Right atrium auricular region (tissue), 2 donors: ENCODE results near the gene SHC2. TPM values are rescaled to one million over a fixed set of nuclear protein-coding genes. Genes with fewer than 3 reads are reported as not detected.
"Not testable (repeated sequence)": the region's sequence is repeated elsewhere in the genome, so short reads cannot be mapped to it uniquely, and the experiment has no call there.

ENCODE experiments used
- DNase-seq: peaks from one replicate; pipeline ENCODE4 v3.0.0-alpha.2; 2019; ENCODE audit warnings: low spot score
- H3K27ac ChIP-seq, 2 donors: fragments of 200-600 bp; sonication (generic); 1 replicate in 1 of 2; 2 replicates in 1 of 2; pipeline ENCODE4 v1.5.1; 2016 to 2019
- H3K27me3 ChIP-seq, 2 donors: fragments of 200-600 bp; sonication (generic); one replicate each; pipeline versions ENCODE4 v1.5.1 to v1.6.0; 2017 to 2019
- H3K36me3 ChIP-seq: fragments of 200-600 bp; sonication (generic); one replicate; pipeline ENCODE4 v1.5.1; 2016
- H3K4me1 ChIP-seq, 2 donors: fragments of 200-600 bp; sonication (generic); one replicate each; pipeline versions ENCODE4 v1.5.1 to v1.6.0; 2017 to 2019
- H3K4me3 ChIP-seq, 2 donors: fragments of 200-600 bp; sonication (generic); 1 replicate in 1 of 2; 2 replicates in 1 of 2; pipeline ENCODE4 v1.5.1; 2017 to 2019; ENCODE audit warnings: mild to moderate bottlenecking in 1 of 2, moderate library complexity in 1 of 2
- H3K9me3 ChIP-seq, 2 donors: fragments of 200-600 bp; sonication (generic); one replicate each; pipeline ENCODE4 v1.5.1; 2019
- total RNA-seq, 2 donors: library from RNA; depleted of rRNA; stranded (reverse); fragments of >200 nt; gene quantifications; one replicate each; pipeline ENCODE4 v1.1.0, GENCODE V29; 2016
- TF ChIP-seq, protein P1 (sequence below), 2 donors: fragments of 200-600 bp; sonication (generic); IDR thresholded peaks; one replicate each; pipeline ENCODE4 v1.5.1; 2019; ENCODE audit warnings: antibody characterized with exemption in 2 of 2

Gene SHC2
- total RNA-seq, 2 donors from 2014 or later, result 9.6 to 26.8 TPM

DNA sequence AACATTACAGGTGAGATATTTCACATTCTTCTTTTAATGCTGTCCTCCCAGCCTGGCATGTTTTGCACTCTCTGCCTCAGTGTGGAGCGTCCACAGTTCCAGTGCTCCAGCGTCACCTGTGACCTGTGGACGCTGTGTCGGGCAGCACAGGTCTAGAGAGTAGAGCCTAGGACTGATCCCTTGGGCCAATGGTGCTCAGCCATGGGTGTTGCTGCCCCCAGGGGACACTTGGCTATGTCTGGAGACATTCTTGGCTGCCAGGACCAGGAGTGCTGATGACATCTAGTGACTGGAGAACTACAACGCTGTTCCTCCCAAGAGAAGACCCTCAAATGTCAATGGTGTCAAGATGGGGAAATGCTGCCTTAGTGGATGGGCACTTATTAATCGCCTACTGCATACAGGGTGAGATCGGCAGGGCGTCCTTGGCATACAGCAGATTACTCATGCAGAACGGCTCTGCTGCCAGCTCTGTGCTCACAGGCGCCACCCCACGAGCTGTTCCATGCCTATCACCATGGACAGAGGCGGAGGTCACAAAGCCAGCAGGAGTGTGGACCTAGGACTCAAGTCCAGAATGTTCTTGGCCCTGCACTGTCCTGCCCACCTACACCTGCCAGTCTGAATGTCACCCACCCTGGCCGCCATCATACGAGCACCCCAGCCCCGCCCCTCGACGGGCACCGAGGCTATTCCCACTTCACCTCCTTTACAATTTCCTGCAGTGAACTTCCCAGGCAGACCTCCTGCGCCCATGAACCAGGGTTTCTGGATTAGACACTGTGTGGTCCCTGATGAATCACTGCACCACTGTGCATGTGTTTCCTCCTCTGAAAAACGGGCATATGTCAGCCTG, 21.6 kb upstream of the SHC2 start:
- Histone ChIP-seq H3K4me3 (no peak overlapping the region), H3K27me3 (no peaks in the 10 kb centered on the region), H3K27ac (no peak overlapping the region), H3K36me3 (no peaks in the 10 kb centered on the region), H3K9me3 (no peaks in the 10 kb centered on the region), H3K4me1 (peaks cover 0 to 5% of the 10 kb centered on the region in 2 donors)
- no peak for DNase-seq
- TF ChIP-seq, protein P1, sequence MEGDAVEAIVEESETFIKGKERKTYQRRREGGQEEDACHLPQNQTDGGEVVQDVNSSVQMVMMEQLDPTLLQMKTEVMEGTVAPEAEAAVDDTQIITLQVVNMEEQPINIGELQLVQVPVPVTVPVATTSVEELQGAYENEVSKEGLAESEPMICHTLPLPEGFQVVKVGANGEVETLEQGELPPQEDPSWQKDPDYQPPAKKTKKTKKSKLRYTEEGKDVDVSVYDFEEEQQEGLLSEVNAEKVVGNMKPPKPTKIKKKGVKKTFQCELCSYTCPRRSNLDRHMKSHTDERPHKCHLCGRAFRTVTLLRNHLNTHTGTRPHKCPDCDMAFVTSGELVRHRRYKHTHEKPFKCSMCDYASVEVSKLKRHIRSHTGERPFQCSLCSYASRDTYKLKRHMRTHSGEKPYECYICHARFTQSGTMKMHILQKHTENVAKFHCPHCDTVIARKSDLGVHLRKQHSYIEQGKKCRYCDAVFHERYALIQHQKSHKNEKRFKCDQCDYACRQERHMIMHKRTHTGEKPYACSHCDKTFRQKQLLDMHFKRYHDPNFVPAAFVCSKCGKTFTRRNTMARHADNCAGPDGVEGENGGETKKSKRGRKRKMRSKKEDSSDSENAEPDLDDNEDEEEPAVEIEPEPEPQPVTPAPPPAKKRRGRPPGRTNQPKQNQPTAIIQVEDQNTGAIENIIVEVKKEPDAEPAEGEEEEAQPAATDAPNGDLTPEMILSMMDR (IDR thresholded peaks at IDR 0.05), result no peak

DNA sequence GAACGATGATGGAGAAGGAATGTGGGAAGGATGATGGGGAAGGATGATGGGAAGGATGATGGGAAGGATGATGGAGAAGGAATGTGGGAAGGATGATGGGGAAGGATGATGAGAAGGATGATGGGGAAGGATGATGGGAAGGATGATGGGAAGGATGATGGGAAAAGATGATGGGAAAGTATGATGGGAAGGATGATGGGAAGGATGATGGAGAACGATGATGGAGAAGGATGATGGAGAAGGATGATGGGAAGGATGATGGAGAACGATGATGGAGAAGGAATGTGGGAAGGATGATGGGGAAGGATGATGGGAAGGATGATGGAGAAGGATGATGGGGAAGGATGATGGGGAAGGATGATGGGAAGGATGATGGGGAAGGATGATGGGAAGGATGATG, 20.3 kb upstream of the SHC2 start:
- H3K27me3 ChIP-seq, H3K4me1 ChIP-seq, H3K36me3 ChIP-seq, H3K9me3 ChIP-seq, H3K4me3 ChIP-seq, H3K27ac ChIP-seq, DNase-seq: not testable (repeated sequence)

DNA sequence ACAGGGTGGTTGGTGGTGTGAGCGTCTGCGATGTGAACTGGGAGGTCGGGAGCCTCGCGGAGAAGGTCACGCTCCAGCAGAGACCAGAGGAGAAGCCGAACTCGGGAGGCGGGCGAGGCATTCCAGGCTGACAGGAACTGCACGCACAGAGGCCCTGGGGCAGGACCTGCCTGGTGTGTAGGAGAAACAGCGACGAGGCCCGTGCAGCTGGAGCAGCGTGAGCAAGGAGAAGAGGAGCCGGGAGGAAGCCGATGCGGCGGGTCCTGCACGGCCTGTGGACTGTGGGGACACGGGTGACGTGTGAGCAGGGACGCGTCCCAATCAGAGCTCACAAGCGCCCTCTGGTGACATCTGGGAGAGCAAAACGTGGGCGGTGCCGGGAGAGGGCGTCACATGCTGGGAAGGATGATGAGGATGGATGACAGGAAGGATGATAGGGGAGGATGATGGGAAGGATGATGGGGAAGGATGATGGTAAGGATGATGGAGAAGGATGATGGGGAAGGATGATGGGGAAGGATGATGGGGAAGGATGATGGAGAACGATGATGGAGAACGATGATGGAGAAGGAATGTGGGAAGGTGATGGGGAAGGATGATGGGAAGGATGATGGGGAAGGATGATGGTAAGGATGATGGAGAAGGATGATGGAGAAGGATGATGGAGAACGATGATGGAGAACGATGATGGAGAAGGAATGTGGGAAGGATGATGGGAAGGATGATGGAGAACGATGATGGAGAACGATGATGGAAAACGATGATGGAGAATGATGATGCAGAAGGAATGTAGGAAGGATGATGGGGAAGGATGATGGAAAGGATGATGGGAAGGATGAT, 19.4 kb upstream of the SHC2 start:
- H3K36me3 ChIP-seq, result no peaks in the 10 kb centered on the region
- H3K27ac ChIP-seq, result peak overlapping the region in 1 of 2 donors; percentile 68
- no peaks in the 10 kb centered on the region for H3K27me3 ChIP-seq
- H3K9me3 ChIP-seq, result no peaks in the 10 kb centered on the region
- peak; percentile 87 for DNase-seq
- TF ChIP-seq, protein P1 (IDR thresholded peaks at IDR 0.05), result peak; percentile 44 to 76
- peak overlapping the region; percentile 18 to 25 for H3K4me3 ChIP-seq
- H3K4me1 ChIP-seq, result peaks cover 0 to 5% of the 10 kb centered on the region in 2 donors

DNA sequence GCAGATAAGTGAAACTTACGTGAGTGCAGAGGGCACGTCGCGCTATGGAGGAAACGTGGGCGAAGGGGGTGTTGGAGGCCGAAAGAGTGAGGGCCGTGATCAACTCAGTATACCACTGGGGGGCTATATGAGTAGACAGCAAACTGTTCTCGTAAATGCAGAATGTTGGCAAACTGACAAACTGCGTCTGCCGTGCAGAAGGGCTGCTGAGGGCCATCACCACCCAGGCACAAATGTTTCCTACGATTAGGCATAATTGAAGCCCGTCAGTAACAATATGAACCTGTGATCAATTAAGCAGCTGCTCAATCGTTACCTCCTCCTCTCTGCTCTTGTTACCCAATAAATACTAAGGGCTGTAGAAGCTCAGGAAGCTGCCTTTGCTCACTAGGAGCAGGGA, 18.1 kb upstream of the SHC2 start:
- TF ChIP-seq, protein P1 (IDR thresholded peaks at IDR 0.05), result no peak
- Histone ChIP-seq H3K27ac (no peak overlapping the region), H3K4me3 (no peak overlapping the region), H3K4me1 (peaks cover 0 to 5% of the 10 kb centered on the region in 2 donors), H3K27me3 (no peaks in the 10 kb centered on the region), H3K36me3 (no peaks in the 10 kb centered on the region), H3K9me3 (no peaks in the 10 kb centered on the region)
- DNase-seq, result no peak

DNA sequence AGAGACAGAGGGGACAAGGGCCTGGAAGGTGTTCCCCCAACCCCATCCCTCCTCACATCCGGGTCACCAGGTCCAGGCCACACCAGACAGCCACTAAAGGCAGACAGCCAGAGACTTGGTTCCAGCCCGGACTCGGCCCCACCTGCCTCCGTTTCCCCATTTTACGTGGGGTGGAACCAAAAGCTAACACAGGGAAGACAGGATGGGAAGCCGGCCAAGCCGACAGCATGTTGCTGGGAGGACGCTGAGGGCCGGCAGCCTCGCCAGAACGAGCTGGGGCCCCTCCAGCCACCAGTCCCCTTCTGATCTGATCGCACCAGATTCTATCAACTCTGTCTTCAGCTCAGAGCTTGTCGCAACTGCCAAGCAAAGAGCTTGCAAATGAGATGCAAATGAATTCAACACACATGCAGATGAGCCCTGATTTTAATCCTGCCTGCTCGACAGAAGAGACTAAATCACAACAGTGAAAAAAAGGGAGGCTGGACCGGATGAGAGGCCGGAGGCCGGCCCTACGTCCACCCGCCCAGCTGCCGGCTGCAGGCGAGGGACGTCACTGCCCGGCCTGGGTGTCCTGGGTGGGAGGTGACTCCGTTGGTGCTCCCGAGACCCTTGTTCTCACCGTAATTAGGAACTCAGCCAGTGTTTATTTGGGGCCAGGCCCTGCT, 17.5 kb upstream of the SHC2 start:
- TF ChIP-seq, protein P1 (IDR thresholded peaks at IDR 0.05), result no peak
- Histone ChIP-seq H3K9me3 (no peaks in the 10 kb centered on the region), H3K36me3 (no peaks in the 10 kb centered on the region), H3K4me1 (peaks cover 0 to 5% of the 10 kb centered on the region in 2 donors), H3K27ac (no peak overlapping the region), H3K27me3 (no peaks in the 10 kb centered on the region), H3K4me3 (no peak overlapping the region)
- no peak for DNase-seq

DNA sequence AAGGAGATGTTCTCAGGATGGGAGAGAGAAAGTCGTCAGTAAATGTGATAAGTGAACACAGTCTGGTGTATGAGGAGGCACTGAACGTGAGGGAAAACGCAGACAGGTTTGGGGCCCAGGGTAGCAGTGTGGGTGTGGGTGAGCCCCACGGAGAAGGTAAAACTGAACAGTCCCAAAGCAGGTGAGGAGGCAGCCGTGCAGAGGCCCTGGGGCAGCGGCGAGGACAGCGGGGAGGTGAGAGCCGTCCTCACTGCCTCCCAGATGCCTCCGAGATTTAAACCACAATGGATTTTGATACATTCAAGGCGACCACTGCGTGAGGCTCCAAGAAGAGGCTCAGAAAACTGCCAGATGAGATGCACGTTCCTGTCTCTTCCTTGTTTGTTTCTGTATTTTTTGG, 14.5 kb upstream of the SHC2 start:
- DNase-seq, result no peak
- Histone ChIP-seq H3K36me3 (no peaks in the 10 kb centered on the region), H3K27me3 (no peaks in the 10 kb centered on the region), H3K4me3 (no peak overlapping the region), H3K4me1 (peaks cover 0 to 5% of the 10 kb centered on the region in 2 donors), H3K9me3 (no peaks in the 10 kb centered on the region), H3K27ac (no peak overlapping the region)
- TF ChIP-seq, protein P1 (IDR thresholded peaks at IDR 0.05), result no peak
